ENCODE data around the gene PPP1R14C.

PPP1R14C gene

DNA sequence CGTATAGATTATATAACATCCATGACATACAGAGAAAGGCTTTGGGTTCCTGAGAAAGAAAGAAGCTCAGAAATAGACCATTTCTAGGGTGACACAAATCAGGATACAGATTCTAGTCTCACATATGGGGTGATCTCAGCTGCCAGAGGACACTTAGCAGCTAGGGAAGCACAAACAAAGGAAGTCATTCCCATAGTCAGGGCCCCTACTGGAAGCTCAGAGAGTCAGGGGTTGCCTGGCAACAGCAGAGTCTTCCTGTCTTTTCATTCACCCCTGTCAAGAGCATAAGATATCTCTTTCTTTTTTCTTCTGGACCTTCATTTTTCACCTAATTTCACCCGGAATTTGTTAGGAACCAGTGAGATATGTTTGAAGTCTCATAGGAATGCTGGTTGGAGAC is 144.1 kb downstream of the PPP1R14C start:
- Mint-ChIP-seq H3K9me3 (peaks cover 5% of the 10 kb centered on the region), H3K36me3 (ENCODE audit: insufficient read depth) (no peaks in the 10 kb centered on the region), H3K4me3 (no peak overlapping the region), H3K4me1 (peaks cover 8% of the 10 kb centered on the region), H3K27me3 (peaks cover 59% of the 10 kb centered on the region), H3K27ac (ENCODE audit: low read depth) (no peak overlapping the region)
- DNase-seq (ENCODE audit: low spot score in 2 of 2) (no peak), ATAC-seq (replicated peaks; ENCODE audit: extremely low read depth, poor library complexity, severe bottlenecking) (no peak)

DNA sequence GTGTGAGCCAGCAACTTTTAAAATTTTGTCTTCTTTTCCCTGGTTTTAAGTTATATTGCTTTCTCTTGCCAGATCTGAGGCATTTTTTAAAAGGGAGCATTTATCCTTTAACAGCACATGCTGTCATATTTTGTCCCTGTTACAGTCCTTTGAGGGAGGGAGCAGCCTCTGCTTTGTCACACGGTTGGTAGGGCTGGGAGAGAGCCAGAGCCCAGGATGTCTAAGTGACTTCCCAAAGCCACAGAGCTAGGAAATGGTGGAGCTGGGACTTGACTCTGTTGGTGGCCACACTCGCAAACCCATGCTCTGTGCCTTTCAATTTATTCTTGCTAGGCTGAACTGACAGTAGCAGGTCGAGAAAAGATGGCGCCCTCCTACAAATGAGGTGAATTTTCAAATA is 145.6 kb downstream of the PPP1R14C start:
- DNase-seq (ENCODE audit: low spot score in 2 of 2): no peak
- Mint-ChIP-seq H3K27me3 (peaks cover 50% of the 10 kb centered on the region), H3K4me1 (peaks cover 8% of the 10 kb centered on the region), H3K27ac (ENCODE audit: low read depth) (no peak overlapping the region), H3K9me3 (no peaks in the 10 kb centered on the region), H3K4me3 (no peak overlapping the region), H3K36me3 (ENCODE audit: insufficient read depth) (no peaks in the 10 kb centered on the region)
- ATAC-seq (replicated peaks; ENCODE audit: extremely low read depth, poor library complexity, severe bottlenecking): no peak

DNA sequence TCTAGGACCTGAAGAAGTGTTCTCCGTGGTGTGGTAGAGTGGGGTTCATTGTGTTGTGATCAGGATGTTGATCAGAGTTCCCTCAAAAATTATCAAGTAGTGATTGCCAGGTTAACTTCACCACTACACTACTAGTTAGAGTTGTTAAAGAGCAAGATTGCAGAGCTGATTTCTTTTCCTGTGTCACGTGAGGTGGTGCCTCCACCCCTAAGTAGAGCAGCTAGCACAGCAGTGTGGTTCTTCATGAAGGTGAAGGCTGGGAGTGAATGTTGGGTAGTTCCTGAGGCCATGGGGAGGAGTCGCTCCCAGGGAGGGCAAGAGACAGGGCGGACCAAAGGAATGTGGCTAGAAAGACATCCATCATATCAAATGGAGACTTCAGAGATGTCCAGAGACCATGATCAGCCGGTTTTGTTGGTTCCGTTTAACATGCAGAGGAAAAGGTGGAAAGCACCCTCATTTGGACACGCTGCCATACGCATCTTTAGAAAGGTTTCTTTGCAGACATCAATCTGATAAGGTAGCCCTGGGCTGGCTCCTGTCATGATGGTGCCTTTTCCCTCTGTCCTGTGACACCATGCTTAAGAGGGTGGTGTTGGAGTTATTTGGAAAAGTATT is 146.7 kb downstream of the PPP1R14C start:
- H3K27me3 Mint-ChIP-seq: peaks cover 47% of the 10 kb centered on the region
- ATAC-seq (replicated peaks; ENCODE audit: extremely low read depth, poor library complexity, severe bottlenecking): no peak
- peaks cover 2% of the 10 kb centered on the region for H3K36me3 Mint-ChIP-seq (ENCODE audit: insufficient read depth)
- no peak overlapping the region for H3K4me3 Mint-ChIP-seq
- peaks cover 8% of the 10 kb centered on the region for H3K4me1 Mint-ChIP-seq
- H3K27ac Mint-ChIP-seq (ENCODE audit: low read depth): no peak overlapping the region
- no peaks in the 10 kb centered on the region for H3K9me3 Mint-ChIP-seq
- DNase-seq (ENCODE audit: low spot score in 2 of 2): no peak

GRCh38 chr6:150290429-150290828 is 147.6 kb downstream of the PPP1R14C start:
- H3K27ac Mint-ChIP-seq (ENCODE audit: low read depth): no peak overlapping the region

DNA sequence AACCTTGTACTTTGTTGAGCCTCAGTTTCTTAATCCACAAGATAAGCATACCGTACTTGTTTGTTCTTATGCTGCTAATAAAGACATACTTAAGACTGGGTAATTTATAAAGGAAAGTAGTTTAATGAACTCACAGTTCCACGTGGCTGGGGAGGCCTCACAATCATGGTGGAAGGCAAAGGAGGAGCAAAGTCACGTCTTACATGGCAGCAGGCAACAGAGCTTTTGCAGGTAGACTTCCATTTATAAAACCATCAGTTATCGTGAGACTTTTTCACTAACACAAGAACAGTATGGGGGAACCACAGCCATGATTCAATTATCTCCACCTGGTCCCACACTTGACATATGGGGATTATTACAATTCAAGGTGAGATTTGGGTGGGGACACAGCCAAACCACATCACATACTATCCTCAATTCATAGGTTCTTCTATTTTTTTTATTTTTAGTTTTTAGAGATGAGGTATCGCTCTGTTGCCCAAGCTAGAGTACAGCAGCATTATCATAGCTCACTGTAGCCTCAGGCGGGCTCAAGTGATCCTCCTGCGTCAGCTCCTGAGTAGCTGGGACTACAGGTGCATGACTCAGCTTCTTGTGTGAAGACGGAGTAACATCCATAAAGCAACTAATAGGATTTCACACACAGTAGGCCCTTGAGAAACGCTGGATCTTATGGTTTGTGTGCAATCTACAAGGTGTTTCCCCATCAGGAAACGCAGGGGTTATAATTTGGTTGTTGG is 149.3 kb downstream of the PPP1R14C start:
- DNase-seq (ENCODE audit: low spot score in 2 of 2) (no peak), ATAC-seq (replicated peaks; ENCODE audit: extremely low read depth, poor library complexity, severe bottlenecking) (no peak)
- no peak overlapping the region for H3K27ac Mint-ChIP-seq (ENCODE audit: low read depth)
- peaks cover 8% of the 10 kb centered on the region for H3K4me1 Mint-ChIP-seq
- peaks cover 2% of the 10 kb centered on the region for H3K36me3 Mint-ChIP-seq (ENCODE audit: insufficient read depth)
- H3K4me3 Mint-ChIP-seq: no peak overlapping the region
- no peaks in the 10 kb centered on the region for H3K9me3 Mint-ChIP-seq
- peaks cover 21% of the 10 kb centered on the region for H3K27me3 Mint-ChIP-seq

More at GRCh38 chr6:150290429-150290828, 147.6 kb downstream of the PPP1R14C start:
- Mint-ChIP-seq H3K4me3 (no peak overlapping the region), H3K9me3 (no peaks in the 10 kb centered on the region), H3K4me1 (peaks cover 8% of the 10 kb centered on the region), H3K27me3 (peaks cover 38% of the 10 kb centered on the region), H3K36me3 (ENCODE audit: insufficient read depth) (peaks cover 2% of the 10 kb centered on the region)
- no peak for ATAC-seq (replicated peaks; ENCODE audit: extremely low read depth, poor library complexity, severe bottlenecking)
- DNase-seq (ENCODE audit: low spot score in 2 of 2): no peak

DNA sequence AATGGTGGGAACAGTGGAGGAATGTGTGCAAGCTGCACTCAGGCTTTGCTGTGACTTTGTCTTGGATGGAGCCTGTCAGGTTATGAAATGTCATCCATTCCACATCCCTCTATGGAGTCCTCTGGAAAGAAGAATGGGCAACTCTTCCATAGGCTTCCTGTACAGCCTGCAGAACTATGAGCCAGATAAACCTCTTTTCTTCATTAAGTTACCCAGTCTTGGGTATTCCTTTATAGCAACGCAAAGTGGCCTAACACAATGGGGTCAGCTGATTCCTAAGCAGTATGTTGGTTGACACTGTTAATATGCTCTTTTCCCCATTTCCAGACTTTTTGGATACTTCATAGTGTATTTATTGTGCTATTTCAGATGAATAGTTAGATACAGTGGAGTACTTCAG is 150.2 kb downstream of the PPP1R14C start:
- peaks cover 8% of the 10 kb centered on the region for H3K4me1 Mint-ChIP-seq
- ATAC-seq (replicated peaks; ENCODE audit: extremely low read depth, poor library complexity, severe bottlenecking): no peak
- H3K4me3 Mint-ChIP-seq: no peak overlapping the region
- H3K27me3 Mint-ChIP-seq: peaks cover 19% of the 10 kb centered on the region
- H3K36me3 Mint-ChIP-seq (ENCODE audit: insufficient read depth): peaks cover 2% of the 10 kb centered on the region
- H3K9me3 Mint-ChIP-seq: peaks cover 6% of the 10 kb centered on the region
- H3K27ac Mint-ChIP-seq (ENCODE audit: low read depth): no peak overlapping the region
- no peak for DNase-seq (ENCODE audit: low spot score in 2 of 2)

DNA sequence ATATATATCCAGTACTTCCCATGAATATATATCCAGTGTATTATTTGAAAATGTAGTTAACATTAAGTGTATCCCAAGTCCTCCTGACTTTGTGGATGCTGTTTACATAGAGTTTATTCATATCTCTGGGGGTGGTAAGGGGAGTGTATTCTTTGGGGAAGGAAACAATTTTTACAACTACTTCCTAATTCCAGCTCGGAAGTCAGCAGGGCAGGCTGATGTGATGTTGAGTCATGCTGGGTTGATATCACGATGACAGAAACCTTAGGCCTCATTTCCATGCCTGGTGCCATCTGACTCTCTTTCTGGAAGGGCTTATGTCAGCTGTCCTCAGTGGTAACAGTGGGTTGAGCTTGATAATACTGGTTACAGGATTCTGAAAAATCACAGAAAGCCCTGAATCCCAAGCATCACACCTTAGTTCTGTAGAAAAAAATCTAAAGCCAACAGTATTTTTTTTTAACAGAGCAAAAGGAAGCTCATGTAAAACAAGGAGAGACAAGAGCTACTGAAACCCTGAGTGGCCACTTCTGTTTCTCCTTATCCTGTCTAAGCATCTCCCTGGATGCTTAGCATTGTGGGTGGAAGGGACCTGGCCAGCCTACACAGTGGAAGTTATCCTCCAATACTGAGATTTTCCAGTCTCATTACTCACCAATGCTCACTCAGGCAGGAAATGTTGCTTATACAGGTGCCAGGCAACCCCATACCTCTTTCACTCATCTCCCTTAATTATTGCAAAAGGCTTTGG is 150.8 kb downstream of the PPP1R14C start:
- Mint-ChIP-seq H3K9me3 (peaks cover 8% of the 10 kb centered on the region), H3K27me3 (peaks cover 14% of the 10 kb centered on the region), H3K4me1 (peaks cover 8% of the 10 kb centered on the region), H3K4me3 (no peak overlapping the region), H3K27ac (ENCODE audit: low read depth) (no peak overlapping the region), H3K36me3 (ENCODE audit: insufficient read depth) (peaks cover 2% of the 10 kb centered on the region)
- ATAC-seq (replicated peaks; ENCODE audit: extremely low read depth, poor library complexity, severe bottlenecking) (no peak), DNase-seq (ENCODE audit: low spot score in 2 of 2) (no peak)

GRCh38 chr6:150296890-150297289 is 154.0 kb downstream of the PPP1R14C start:
- Mint-ChIP-seq H3K9me3 (peaks cover 8% of the 10 kb centered on the region), H3K36me3 (ENCODE audit: insufficient read depth) (peaks cover 2% of the 10 kb centered on the region), H3K27me3 (no peaks in the 10 kb centered on the region), H3K4me1 (no peaks in the 10 kb centered on the region), H3K27ac (ENCODE audit: low read depth) (no peak overlapping the region), H3K4me3 (no peak overlapping the region)
- DNase-seq (ENCODE audit: low spot score in 2 of 2) (no peak), ATAC-seq (replicated peaks; ENCODE audit: extremely low read depth, poor library complexity, severe bottlenecking) (no peak)

DNA sequence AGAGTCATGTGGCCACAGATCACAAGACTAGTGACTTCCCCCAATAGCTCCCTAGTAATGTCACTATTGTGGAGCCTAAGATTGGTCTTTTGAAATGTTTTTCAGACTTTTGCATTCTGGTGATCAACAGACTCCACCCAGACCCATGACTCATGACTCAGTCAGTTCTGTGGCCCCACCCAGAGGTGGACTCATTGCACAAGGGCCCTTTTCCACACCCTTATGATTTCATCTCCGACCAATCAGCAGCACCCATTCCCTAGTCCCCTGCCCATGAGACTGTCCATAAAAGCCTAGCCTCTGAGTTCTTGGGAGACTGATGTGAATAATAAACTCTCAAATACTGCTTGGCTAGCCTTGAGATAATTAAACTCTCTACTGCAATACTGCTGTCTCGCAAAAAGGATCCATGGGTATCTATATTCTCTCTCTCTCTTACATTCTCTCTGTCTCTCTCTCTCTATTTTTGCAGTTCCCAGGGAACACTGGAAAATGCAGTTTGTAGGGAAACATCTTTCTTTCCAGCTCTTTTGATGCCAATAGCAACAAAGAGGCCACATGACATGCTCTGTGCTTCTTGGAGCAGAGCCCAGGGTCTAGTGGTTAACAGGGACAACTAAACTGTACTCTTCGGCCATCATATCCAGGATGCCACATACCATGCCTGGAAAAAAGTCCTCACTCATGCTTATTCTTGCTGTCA is 154.6 kb downstream of the PPP1R14C start:
- peaks cover 2% of the 10 kb centered on the region for H3K36me3 Mint-ChIP-seq (ENCODE audit: insufficient read depth)
- H3K4me1 Mint-ChIP-seq: peaks cover 2% of the 10 kb centered on the region
- DNase-seq (ENCODE audit: low spot score in 2 of 2) (no peak), ATAC-seq (replicated peaks; ENCODE audit: extremely low read depth, poor library complexity, severe bottlenecking) (no peak)
- H3K27me3 Mint-ChIP-seq: no peaks in the 10 kb centered on the region
- no peak overlapping the region for H3K27ac Mint-ChIP-seq (ENCODE audit: low read depth)
- H3K4me3 Mint-ChIP-seq: no peak overlapping the region
- H3K9me3 Mint-ChIP-seq: peaks cover 8% of the 10 kb centered on the region

DNA sequence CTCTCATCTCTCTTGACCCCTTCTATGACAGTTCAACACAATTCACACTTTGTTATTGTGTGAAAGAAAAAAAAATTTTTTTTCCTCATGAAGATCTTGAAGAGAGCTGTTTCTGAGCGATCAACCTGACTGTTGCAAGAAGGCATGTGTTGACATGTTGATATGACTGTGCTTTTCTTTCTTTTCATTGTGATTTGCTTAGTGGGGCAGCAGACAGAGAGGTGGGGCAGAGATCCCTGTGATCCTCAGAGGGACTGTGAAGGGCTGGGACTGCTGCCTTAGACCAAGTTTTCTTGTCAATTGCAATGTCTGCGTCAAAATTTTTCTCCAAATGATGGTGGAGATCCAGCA is 155.2 kb downstream of the PPP1R14C start:
- DNase-seq (ENCODE audit: low spot score in 2 of 2): no peak
- H3K4me3 Mint-ChIP-seq: no peak overlapping the region

DNA sequence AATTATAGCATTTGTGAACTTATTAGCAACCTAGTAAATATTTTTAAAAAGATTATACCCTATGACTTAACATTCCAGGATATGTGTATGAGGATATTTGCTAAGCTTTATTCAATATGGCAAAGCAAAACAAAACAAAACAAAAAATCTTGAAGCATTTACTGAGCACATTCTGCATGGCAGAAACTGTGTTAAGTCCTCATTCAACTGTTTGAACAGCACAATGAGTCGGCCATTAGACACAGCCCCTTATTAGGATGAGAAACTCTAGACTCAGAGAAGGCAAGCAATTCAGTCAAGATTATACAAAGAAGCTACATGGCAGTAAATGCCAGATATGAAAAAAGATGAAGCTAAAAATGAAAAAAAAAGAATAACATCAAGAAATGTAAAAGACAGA is 155.8 kb downstream of the PPP1R14C start:
- peaks cover 2% of the 10 kb centered on the region for H3K36me3 Mint-ChIP-seq (ENCODE audit: insufficient read depth)
- peaks cover 8% of the 10 kb centered on the region for H3K9me3 Mint-ChIP-seq
- DNase-seq (ENCODE audit: low spot score in 2 of 2) (no peak), ATAC-seq (replicated peaks; ENCODE audit: extremely low read depth, poor library complexity, severe bottlenecking) (no peak)
- no peak overlapping the region for H3K27ac Mint-ChIP-seq (ENCODE audit: low read depth)
- H3K27me3 Mint-ChIP-seq: no peaks in the 10 kb centered on the region
- H3K4me1 Mint-ChIP-seq: peaks cover 5% of the 10 kb centered on the region
- H3K4me3 Mint-ChIP-seq: no peak overlapping the region

More for the DNA sequence above, 155.2 kb downstream of the PPP1R14C start:
- Mint-ChIP-seq H3K27ac (ENCODE audit: low read depth) (no peak overlapping the region), H3K27me3 (no peaks in the 10 kb centered on the region), H3K9me3 (peaks cover 8% of the 10 kb centered on the region), H3K4me1 (peaks cover 5% of the 10 kb centered on the region), H3K36me3 (ENCODE audit: insufficient read depth) (peaks cover 2% of the 10 kb centered on the region)
- no peak for ATAC-seq (replicated peaks; ENCODE audit: extremely low read depth, poor library complexity, severe bottlenecking)

Measured in central memory CD8-positive, alpha-beta T cell (primary cell).